GM18498 (cell line): ENCODE data around the gene FOXS1.
"Not testable (repeated sequence)": the region's sequence is repeated elsewhere in the genome, so short reads cannot be mapped to it uniquely, and the experiment has no call there.

Experiments used
- ATAC-seq: cut with Tn5 transposase; IDR thresholded peaks from one replicate; pipeline ENCODE4 v1.9.1; 2021; ENCODE audit warnings: mild to moderate bottlenecking, moderate library complexity; ENCODE audit not compliant: unreplicated experiment

The FOXS1 gene

DNA sequence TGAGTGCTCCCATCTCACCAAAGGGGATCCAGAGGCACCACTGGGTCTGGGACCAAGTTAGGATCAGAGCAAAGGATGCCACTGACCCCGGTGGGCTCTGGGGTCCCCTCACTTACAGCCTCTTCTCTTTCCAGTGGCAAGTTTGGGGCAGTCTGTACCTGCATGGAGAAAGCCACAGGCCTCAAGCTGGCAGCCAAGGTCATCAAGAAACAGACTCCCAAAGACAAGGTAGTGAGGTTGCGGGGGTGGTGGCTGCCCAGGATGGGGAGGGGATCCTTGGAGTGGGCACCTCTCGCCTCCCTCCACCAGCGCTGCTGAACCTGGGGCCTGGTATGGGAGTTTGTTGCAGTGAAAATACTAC is 21.3 kb downstream of the FOXS1 start:
- ATAC-seq, result no peak

DNA sequence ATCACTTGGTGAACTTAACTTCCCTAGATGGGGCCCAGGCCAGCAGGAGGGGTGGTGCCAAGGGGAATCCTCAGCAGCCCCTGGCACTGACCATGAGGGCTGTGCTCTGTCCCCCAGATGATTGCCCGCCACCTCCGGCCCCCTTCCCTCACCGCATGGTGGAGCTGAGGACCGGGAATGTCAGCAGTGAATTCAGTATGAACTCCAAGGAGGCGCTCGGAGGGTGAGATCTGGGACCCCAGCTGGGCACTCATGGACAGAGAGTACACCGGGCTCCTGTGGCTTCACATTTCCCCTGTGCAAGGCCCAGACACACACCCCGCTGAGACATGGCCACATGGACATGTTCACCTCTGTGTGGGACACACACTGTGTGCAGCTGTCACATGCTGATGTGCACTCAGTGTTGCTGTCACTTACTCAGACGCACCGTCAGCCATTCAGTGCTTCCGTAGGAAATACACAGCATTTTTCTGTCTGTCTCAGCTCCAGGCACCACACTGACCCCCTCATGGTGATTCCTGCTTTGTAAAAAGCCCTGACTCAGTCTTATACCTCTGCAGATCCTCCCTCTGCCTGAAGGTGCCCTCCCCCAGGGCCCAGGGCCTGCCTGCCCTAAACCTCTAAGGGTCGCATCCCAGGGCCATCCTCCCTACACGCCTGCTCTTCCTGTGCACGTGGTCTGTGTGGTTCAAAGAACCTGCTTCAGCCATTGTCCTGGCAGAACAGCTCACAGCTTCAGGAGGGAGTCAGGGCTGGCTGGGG is 21.9 kb downstream of the FOXS1 start:
- ATAC-seq, result no peak

DNA sequence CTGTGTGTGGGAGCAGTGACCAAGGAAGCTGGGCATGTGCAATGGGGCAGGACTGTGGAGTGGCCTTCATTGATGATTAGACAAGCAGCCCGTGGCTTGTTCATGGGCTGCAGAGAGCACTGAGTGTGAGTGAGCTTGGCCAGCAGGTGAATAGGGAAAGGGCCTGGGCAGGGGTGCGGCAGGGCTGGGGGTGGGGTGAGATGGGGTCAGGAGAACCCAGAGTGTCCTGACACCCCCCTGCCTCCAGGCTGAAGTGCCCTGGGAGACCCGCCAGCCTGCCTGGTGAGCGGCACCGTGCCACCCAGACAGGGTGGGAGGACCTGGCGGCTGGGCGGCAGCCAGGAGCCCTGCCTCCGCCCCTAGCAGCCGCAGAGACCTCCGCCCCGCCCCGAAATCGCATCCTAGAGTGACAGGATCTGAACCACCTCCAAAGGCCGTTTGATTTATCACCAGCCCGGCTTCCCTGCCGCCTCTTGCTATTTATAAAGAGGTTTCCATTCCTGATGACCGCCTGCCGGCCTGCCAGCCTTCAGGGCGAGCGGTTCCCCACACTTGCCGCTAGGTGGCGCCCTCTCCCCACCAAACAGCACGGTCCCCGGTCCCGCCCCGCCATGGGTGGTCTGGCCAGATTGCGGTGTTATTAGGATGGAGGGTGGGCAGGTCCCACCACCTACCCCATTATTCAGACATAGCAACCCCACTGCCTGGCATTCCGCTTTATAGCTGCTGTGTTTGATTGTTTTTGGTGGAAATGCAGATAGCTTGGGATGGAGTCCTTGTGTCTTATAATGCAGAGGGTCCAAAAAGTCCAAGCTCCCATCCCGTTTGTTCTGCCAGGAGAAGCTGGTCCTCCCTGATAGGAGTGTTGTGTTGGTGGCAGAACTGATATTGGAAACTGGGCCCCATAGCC is 22.7 kb downstream of the FOXS1 start:
- ATAC-seq, result peak; percentile 77

DNA sequence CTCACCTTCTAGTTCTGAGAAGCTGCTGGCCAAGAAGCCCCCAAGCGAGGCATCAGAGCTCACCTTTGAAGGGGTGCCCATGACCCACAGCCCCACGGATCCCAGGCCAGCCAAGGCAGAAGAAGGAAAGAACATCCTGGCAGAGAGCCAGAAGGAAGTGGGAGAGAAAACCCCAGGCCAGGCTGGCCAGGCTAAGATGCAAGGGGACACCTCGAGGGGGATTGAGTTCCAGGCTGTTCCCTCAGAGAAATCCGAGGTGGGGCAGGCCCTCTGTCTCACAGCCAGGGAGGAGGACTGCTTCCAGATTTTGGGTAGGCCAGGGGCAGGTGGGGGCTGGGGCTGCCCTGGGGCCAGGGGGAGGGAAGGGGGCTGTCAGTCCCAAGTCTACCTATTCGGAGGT is 24.0 kb downstream of the FOXS1 start:
- ATAC-seq, result no peak

DNA sequence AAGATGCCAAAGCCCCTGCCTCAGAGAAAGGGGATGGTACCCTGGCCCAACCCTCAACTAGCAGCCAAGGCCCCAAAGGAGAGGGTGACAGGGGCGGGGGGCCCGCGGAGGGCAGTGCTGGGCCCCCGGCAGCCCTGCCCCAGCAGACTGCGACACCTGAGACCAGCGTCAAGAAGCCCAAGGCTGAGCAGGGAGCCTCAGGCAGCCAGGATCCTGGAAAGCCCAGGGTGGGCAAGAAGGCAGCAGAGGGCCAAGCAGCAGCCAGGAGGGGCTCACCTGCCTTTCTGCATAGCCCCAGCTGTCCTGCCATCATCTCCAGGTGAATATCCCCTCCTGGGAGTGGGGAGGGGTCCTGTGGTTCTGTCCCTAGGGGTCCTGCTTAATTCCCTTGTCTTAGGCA is 25.2 kb downstream of the FOXS1 start:
- ATAC-seq, result no peak

DNA sequence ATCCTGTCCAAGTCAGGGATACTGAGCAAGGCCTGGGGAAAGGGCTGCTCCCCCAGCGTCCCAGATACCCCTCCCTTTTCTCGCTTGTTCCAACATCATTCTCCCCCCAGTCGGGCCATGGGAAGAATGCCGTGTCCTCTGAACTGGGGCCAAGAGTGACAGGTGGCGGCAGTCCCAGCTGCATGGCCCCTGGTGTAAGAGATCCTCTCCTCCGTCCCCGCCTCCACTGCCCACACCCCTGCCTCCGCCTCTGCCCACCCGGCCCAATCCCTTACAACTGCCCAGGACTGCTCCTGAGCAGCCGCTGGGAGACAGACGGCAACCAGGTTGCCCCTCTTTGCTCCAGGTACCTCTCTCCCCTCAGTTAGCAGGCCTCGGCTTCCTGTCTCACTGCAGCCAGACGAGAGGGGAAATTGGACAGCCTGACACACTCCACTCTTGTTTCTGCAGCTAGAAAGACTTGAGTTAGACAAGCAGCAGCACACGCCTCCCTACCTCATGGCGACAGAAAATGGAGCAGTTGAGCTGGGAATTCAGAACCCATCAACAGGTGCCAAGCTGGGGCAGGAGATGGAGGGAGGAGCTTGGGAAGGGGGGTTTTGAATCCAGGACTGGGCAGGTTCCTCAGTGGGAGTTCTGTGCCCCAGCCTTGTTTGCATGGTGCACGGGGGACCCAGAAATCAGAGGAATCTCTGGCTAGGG is 26.2 kb downstream of the FOXS1 start, which contains the start of gene MYLK2:
TSS of gene MYLK2 (plus strand) at position 274 of the 702 bp plus-strand sequence. CDS start at position 499, 225 bp downstream.
- no peak for ATAC-seq

DNA sequence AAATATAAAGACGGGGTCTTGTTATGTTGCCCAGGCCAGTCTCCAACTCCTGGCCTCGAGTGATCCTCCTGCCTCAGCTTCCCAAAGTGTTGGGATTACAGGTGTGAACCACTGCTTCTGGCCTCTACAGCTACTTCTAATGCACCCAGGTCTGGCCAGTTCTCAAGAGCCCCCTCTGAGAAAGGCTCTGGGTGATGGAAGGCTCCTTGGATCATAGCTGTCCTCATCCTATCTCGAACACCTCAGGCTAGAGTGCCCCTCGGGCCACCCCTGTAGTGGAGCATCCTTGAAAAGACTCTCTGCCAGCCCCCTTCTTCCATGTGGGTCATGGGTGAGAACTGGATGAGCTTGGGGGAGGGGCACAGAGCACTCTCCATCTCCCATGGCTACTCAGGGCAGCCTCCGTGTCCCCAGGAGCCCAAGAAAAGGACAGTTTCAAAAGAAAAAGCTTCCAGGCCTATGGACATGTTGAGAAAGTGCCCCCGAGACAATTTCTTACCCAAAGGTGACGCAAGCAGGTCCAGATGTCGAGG is 27.0 kb downstream of the FOXS1 start:
- no peak for ATAC-seq

DNA sequence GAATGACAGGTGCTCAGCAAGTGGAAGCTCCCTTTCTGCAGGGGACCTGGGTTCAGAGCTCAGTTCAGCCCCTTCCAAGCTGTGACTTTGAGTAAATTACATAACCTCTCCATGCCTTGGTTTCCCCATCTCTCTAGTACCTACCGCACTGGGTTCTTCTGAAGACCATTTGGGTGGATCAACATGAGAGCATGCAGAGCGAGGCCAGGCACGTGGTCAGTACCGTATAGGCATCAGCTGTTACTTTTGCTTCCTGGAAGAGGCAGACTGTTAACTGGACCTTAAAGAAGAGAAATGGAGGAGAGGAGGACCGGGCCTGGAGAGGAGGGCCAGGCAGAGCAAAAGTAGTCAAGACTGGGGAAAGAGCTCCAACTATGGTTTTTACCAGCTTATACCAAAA is 27.9 kb downstream of the FOXS1 start:
- no peak for ATAC-seq

DNA sequence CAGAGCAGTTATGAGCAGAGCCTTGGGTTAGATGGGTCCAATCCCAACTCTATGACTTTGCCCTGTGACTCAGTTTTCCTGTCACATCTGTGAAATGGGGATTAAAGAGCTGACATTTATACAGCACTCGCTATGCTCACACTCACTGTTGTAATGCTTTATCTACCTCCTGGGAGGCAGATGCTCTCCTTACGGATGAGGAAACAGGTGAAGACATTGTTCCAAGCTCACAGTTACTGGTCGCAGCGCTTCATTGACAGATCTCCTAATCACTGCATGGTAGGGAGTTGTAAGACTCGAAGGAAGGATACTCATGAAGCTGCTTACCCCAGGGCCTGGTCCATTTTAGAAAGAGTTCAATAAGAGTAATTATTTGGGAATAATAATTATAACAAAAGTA is 29.2 kb downstream of the FOXS1 start:
- ATAC-seq, result no peak

DNA sequence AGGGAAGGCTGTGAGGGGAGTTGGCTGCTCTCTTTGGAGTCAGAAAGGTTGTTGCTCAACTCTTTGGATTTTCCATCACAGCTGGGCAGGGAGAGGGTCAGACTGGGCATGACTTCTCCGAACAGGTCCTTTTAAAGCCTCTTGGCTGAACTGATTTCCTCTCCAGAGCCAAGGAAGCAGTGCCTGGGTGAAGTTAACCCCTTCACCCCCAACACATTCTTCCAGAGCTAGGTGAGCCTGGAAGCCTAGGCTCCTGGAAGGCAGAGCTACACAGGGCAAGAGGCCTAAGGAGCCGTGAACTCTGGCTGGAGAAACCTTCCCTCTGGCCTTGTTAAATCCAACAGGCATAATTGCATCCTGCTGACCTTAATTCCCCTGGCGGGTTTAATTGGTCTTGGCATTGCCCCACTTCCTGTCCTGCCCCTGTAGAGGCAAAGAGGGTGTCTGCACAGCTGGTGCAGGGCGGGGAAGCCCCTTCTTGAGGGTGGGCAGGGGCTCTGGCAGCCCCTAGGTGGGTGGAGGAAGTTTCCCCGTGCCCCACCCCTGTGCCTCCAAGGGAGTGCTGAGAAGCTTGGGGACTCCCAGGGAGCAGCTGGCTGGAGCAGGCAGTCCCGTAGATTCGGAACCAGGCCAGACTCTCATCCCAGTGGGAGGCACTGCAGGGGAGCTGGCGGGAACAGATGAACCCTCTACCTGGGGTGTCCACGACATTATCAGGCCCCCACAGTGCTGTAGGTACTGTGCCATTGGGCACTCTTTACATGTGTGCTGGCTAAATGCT is 29.8 kb downstream of the FOXS1 start:
- ATAC-seq, result no peak

DNA sequence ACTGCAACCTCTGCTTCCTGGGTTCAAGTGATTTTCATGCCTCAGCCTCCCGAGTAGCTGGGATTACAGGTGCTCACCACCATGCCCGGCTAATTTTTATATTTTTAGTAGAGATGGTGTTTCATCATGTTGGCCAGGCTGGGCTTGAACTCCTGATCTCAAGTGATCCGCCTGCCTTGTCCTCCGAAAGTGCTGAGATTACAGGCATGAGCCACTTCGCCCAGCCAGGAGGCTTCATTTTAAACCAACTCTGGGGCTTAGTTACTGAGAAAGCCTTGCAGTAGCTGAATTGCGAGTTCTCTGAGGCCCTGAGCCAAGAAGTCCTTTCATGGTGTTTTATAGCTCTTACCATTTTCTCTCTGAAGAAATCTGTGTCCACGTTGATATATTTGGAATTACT is 31.3 kb downstream of the FOXS1 start:
- not testable (repeated sequence) for ATAC-seq

DNA sequence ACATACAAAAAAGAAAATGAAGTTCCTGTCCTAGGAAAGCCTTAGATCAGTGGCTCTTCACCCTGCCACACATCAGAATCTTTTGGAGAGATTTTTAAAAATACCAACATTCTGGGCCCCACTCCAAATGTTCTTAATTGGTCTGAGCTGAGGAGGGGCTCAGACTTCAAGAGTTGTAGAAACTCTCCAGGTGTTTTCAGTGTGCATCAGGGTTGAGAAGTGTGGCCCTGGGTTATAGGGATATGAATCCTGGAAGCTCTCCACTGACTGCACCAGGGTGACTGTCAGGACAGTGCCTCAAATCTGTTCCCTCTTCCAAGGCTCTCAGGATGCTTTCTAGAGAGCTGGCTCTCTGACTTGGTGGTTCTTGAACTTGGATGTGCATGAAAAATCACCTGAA is 31.8 kb downstream of the FOXS1 start:
- ATAC-seq, result no peak

DNA sequence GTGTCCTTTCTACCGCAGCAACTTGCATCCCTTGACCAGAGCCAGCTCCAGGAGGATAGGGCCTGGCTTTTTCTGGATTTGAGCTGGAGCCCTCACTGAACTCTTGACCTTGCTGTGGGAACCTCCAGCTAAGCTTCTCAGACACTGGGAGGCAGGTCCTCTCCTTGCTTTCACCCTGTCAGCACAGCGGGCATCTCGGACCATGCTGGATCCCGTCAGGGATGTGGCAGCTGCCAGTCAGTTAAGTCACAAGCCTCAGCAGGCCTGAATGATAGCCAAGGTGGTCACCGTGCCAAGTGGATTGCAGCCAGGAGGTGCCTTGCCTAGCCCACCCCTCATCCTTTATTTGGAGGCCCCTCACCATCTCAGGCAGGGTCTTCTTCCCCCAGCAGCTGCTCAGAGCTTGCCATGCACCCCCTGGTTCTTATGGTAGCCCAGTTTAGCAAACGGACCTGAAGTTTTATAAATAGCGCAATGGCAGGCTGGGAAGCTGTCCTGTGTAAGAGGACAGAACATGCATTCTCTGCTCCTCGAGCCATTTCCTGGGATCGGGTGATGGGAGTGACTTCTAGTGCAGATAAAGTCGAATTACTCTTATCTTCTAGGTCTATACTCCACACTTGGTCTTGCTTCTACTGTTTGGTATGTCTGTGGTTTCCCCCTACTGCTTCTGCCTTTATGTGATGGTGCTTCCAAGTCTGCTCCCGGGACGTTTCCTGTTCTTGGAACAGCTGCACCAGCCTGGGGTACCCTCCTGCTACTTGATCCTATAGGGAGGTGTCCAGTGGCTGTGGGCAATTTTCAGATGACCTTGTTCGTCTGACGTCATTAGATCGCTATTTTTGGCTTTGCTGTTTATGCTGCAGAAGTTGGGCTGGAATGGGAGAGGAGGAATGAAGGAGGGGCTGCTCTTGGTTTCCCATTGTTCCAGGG is 33.3 kb downstream of the FOXS1 start:
- no peak for ATAC-seq

DNA sequence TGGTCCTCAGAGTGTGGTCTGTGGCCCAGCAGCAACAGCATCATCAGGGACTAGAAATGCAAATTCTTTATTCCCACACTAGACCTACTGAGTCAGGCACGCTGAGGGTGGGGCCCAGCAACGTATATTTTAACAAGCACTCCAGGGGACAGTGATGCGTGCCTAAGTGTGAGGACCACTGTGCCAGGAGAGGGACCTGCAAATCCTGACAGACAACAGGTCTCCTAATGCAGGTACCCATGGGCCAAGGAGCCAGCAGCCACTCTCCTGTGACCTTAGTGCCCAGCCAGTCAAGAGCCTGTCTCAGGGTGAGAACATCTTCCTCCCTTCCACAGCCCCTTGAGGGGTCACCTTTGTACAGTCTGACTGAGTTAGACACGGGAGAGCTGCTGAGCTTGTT is 34.2 kb downstream of the FOXS1 start:
- no peak for ATAC-seq

DNA sequence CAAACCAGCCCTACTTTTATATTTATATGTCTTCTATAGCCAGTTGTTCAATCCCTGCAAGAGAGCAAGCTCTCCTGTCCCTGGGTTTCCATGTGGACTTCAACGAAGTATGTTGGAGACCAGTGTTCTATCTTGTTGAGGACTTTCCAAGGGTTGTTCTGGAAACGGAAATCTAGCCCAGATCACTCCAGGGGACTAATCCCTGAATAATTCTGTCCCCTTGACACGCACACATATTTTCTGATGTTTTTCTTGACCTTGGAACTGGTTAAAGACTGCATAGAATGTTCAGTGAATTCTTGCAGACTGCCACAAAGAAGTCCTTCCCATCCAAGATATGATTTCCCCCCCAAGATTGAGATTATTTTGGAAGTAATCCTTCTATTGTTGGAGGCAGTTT is 35.7 kb downstream of the FOXS1 start:
- no peak for ATAC-seq

DNA sequence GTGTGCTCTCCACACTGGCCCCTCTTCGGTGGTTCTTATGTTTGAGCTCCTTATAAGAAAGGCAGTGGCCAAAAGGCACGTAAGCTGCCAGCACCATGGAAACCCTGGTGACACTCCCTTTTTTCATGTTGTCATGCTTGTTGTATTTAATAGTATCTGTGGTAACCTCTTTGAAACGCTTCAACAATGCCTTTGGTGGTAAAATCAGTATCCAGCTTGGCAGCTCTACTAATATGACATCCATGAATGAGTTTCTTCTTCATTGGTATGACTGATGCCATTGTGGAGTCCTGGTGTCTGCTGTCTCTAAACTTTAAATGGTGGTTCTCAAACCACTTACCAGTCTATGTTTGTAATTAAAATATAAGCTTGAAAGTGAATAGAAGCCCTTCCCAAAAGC is 36.9 kb downstream of the FOXS1 start:
- ATAC-seq, result no peak

DNA sequence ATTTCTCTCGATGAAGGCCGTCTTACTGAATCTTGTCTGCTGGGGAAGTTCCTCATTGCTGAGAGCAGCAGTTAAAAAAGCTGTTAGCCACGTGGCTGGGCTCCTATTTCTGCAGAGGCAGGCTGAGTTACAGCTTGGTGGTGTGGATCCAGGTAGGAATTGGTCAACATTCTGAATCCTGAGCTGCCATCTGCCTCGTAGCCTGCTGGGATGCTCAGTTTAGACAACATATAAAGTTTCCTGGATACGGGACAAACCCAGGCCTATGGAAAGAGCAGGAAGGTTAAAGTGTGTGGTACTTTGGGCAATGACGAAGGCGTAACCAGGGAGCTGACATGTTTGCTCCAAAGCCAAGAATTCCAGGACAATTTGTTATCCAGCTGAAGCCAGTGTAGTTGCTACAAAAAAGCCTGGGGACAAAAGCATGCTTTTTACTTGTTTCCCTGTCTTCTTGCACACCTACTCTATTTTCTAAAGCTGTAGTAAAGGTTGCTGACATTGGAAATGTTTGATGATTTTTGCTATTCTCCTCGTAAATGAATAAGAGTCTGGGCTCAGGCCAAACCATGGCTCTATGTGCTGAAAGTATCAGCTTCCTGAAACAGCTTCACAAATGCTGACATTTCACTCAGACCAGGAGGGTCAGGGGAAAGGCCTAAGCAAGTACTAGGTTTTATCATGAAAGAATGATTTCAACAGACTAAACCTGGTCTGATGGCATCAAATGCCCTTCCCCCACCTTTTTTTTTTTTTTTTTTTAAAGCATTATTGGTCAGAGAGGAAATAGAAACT is 38.6 kb downstream of the FOXS1 start:
- no peak for ATAC-seq

DNA sequence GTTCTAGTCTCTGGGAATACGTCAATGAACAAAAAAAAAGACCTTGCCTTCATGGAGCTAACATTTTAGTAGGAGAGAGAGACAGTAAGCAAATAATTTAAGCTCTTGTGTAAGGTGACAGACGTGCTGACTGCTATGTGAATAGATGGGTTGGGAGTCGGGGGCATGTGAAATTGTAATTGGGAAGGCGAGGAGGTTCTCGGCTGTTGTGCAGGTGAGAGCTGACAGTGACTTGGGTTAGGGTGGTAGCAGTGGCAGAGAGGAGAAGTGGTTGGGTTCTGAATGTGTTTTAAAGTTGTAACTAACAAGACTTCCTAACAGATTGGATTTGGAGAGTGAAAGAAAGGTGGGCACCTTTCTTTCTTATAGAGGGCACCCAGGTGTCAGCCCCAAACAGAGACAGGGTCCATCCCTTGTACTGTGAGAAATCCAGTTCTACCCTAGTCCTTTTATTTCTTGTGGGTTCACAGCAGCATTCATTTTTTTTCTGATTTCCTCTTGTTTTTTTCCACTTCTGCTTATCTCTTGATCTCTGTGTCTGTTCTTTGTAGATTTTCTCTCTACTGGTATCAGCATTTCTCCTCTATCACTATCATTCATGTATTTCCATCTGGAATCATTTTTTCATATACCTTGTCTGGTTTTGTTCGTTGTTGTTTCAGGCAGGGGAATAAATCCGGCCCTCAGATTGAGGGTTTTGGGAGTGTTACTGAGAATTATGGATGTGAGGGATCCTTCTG is 41.7 kb downstream of the FOXS1 start:
- no peak for ATAC-seq
